ENCODE results near the gene MRPL52. TPM values are rescaled to one million over a fixed set of nuclear protein-coding genes. Genes with fewer than 3 reads are reported as not detected.

MRPL52 gene
- polyA plus RNA-seq, 2 of the 4 experiments (the other 2 are of a cell fraction) = 116 to 172 TPM

DNA sequence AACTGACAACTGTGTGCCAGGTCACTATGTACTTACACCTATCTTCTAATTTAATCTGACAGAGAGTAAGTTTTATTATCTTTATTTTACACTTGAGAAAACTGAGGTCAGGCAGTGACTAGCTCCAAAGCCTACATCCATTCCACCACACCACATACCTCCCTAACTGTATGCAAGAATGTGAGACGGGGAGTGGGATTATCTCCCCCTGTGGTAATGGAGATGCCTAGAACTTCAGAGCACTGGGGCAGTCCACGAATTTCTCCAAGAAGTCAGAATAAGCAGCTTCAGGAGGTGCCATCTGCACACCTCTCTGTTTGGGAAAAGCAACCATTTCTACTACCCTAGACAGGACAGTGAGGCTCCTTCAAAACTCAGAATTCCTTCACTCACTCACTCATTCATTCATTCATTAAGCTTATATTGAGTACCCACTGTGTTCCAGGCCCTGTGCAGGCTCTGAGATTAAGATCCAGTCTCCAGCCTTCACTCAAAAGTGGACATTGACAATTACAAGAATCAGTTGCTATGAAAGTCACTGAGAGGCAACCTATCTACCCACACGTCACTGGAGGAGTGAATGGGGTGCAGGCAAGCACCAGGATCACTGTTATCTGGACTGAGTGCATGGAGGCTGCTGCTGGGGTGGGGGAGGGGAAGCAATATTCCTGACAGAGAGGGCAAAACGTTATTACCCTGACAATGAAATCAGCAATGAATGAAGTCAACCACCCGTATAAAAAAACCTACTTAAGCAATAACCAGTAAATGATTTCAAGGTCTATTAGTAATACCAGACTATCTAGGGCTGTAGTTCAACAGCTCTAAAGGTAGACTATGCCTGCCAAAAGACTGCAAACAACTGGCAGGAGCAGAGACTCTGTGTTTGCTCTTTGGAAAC, 32.4 kb upstream of the MRPL52 start:
- DNase-seq (ENCODE audit: low read depth in 1 of 2, low spot score in 1 of 2) = no peak
- FAIRE-seq = no peak
- CTCF ChIA-PET = interaction anchor here (0.7 to 1.5 kb wide), 7 partner anchors 11 to 227 kb away, joined by 3 to 5 read pairs (median 3); no protein-coding TSS in a partner anchor

DNA sequence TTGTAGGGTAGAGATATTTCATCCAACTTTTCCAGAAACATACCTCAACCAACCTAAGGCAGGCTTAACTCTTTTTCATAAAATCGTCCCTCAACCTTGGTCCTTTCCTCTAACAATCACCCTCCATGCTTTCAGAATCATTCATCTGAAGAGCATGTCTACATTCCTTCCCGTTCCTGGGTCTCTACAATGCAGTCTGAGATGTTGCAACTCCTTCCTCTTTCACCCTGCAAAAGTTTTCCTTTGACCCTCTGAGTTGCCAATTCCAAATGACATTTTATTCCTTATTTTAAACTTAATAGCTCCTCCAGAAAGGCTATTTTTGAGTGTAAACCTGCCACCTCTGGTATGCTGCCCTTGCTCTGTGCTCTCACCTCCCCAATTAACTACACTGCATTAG, 31.2 kb upstream of the MRPL52 start:
- FAIRE-seq (no peak), DNase-seq (ENCODE audit: low read depth in 1 of 2, low spot score in 1 of 2) (no peak), ATAC-seq (0 out of 6 replicates have a peak, but pooled peaks of 1 of the 2 experiments have one; percentile 24)
- H3K27ac ChIP-seq = no peak overlapping the region
- H3K4me3 ChIP-seq = no peak overlapping the region
- TF ChIP-seq JUNB (IDR thresholded peaks at IDR 0.05) = no peak
- TF ChIP-seq EHMT2 (IDR thresholded peaks at IDR 0.05; ENCODE audit: low read depth) = no peak
- TF ChIP-seq CBX2 (IDR thresholded peaks at IDR 0.05; ENCODE audit: borderline replicate concordance, low read depth) = no peak
- no peak for TF ChIP-seq CBX8 (IDR thresholded peaks at IDR 0.05)
- no peak for TF ChIP-seq ZC3H11A (IDR thresholded peaks at IDR 0.05)
- TF ChIP-seq, protein P1, sequence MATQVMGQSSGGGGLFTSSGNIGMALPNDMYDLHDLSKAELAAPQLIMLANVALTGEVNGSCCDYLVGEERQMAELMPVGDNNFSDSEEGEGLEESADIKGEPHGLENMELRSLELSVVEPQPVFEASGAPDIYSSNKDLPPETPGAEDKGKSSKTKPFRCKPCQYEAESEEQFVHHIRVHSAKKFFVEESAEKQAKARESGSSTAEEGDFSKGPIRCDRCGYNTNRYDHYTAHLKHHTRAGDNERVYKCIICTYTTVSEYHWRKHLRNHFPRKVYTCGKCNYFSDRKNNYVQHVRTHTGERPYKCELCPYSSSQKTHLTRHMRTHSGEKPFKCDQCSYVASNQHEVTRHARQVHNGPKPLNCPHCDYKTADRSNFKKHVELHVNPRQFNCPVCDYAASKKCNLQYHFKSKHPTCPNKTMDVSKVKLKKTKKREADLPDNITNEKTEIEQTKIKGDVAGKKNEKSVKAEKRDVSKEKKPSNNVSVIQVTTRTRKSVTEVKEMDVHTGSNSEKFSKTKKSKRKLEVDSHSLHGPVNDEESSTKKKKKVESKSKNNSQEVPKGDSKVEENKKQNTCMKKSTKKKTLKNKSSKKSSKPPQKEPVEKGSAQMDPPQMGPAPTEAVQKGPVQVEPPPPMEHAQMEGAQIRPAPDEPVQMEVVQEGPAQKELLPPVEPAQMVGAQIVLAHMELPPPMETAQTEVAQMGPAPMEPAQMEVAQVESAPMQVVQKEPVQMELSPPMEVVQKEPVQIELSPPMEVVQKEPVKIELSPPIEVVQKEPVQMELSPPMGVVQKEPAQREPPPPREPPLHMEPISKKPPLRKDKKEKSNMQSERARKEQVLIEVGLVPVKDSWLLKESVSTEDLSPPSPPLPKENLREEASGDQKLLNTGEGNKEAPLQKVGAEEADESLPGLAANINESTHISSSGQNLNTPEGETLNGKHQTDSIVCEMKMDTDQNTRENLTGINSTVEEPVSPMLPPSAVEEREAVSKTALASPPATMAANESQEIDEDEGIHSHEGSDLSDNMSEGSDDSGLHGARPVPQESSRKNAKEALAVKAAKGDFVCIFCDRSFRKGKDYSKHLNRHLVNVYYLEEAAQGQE (IDR thresholded peaks at IDR 0.05) = no peak
- no peak for TF ChIP-seq SREBF2 (IDR thresholded peaks at IDR 0.05)
- TF ChIP-seq MAFK (IDR thresholded peaks at IDR 0.05; ENCODE audit: partially characterized antibody) = no peak
- no peak for TF ChIP-seq CHD4 (IDR thresholded peaks at IDR 0.05; ENCODE audit: borderline replicate concordance)
- TF ChIP-seq E2F6 (IDR thresholded peaks at IDR 0.05; ENCODE audit: borderline replicate concordance, low read depth) = no peak
- no peak for TF ChIP-seq PBX3 (IDR thresholded peaks at IDR 0.05)
- TF ChIP-seq, protein P2, sequence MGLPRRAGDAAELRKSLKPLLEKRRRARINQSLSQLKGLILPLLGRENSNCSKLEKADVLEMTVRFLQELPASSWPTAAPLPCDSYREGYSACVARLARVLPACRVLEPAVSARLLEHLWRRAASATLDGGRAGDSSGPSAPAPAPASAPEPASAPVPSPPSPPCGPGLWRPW (IDR thresholded peaks at IDR 0.05) = no peak
- no peak for TF ChIP-seq HOXB13 (CRISPR knock-in tag; IDR thresholded peaks at IDR 0.05; ENCODE audit: low read depth)
- TF ChIP-seq PHF8 (IDR thresholded peaks at IDR 0.05; ENCODE audit: borderline replicate concordance, low read depth) = no peak
- ChIA-PET POLR2A (no interaction called here), CTCF (interaction anchor here (1.6 kb wide), 1 partner anchor 228 kb away, joined by 3 read pairs; no protein-coding TSS in a partner anchor)
- WGBS (ENCODE audit: missing lambda C conversion rate) = 28% methylated on average over 2 of the region's 2 CpGs
- H3K4me1 ChIP-seq = peaks cover 18% of the 10 kb centered on the region
- no peaks in the 10 kb centered on the region for H3K9me3 ChIP-seq
- H3K4me2 ChIP-seq = no peak overlapping the region

More for the DNA sequence above, 32.4 kb upstream of the MRPL52 start:
- no peak overlapping the region for H3K4me3 ChIP-seq
- H3K27ac ChIP-seq = no peak overlapping the region
- H3K9me3 ChIP-seq = no peaks in the 10 kb centered on the region
- POLR2A ChIA-PET = interaction anchor here (0.6 kb wide), 1 partner anchor 11 kb away, joined by 3 read pairs; no protein-coding TSS in a partner anchor
- peaks cover 18% of the 10 kb centered on the region for H3K4me1 ChIP-seq
- 36% methylated on average over 4 of the region's 5 CpGs for WGBS (ENCODE audit: missing lambda C conversion rate)
- TF ChIP-seq MAZ (IDR thresholded peaks at IDR 0.05; ENCODE audit: borderline replicate concordance, low read depth, low read length) (no peak), FOSL2 (IDR thresholded peaks at IDR 0.05) (no peak), FOSL2 (CRISPR knock-in tag; IDR thresholded peaks at IDR 0.05) (no peak), EHF (CRISPR knock-in tag; IDR thresholded peaks at IDR 0.05) (no peak), JUN (IDR thresholded peaks at IDR 0.05) (no peak)
- TF ChIP-seq, protein P3, sequence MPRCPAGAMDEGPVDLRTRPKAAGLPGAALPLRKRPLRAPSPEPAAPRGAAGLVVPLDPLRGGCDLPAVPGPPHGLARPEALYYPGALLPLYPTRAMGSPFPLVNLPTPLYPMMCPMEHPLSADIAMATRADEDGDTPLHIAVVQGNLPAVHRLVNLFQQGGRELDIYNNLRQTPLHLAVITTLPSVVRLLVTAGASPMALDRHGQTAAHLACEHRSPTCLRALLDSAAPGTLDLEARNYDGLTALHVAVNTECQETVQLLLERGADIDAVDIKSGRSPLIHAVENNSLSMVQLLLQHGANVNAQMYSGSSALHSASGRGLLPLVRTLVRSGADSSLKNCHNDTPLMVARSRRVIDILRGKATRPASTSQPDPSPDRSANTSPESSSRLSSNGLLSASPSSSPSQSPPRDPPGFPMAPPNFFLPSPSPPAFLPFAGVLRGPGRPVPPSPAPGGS (IDR thresholded peaks at IDR 0.05) = no peak
- no peak overlapping the region for H3K4me2 ChIP-seq
- no peak for ATAC-seq

Measured in A549 (cell line).